IMR-90 (cell line): ENCODE data around the gene CYGB. TPM values are rescaled to one million over a fixed set of nuclear protein-coding genes. Genes with fewer than 3 reads are reported as not detected.

ENCODE experiments used
- ATAC-seq: fragments of 200-7000 bp; cut with Tn5 transposase; 2 replicates; pipeline ENCODE4 v1.9.1; 2020; ENCODE audit warnings: low read depth, mild to moderate bottlenecking, moderate library complexity
- BruUV-seq: library from RNA; stranded (reverse); fragments of 400-500 nt; replicated peaks from 2 replicates; lab custom pipeline; 2021; lab: Mats Ljungman, UMichigan
- CTCF ChIA-PET: fragments of 300-600 bp; formaldehyde crosslinking; extraction: SDS; loops from one replicate; lab custom pipeline; 2021; ENCODE audit warnings: antibody characterized with exemption; lab: Yijun Ruan, JAX
- POLR2A ChIA-PET: fragments of 300-600 bp; sonication (Branson Sonifier 250); formaldehyde crosslinking; loops from one replicate; lab custom pipeline; 2022; ENCODE audit warnings: antibody characterized with exemption; ENCODE audit not compliant: unreplicated experiment; lab: Charles Lee
- DNase-seq: peaks from one replicate; pipeline ENCODE4 v3.0.0; 2013
- H2AFZ ChIP-seq: replicated peaks from 2 replicates; pipeline ENCODE3; 2013; ENCODE audit warnings: low read length, mild to moderate bottlenecking; ENCODE audit not compliant: poor library complexity
- H2AK5ac ChIP-seq: 2 replicates; pipeline ENCODE4 v1.6.1; 2013; ENCODE audit warnings: low read depth, low read length, inconsistent platforms
- H2AK9ac ChIP-seq: replicated peaks from 2 replicates; pipeline ENCODE3; 2013; ENCODE audit warnings: mild to moderate bottlenecking, low read depth, low read length, moderate library complexity; ENCODE audit not compliant: poor library complexity
- H2BK120ac ChIP-seq: 2 replicates; pipeline ENCODE4 v1.6.1; 2013; ENCODE audit warnings: low read depth, low read length, inconsistent platforms
- H2BK15ac ChIP-seq: 3 replicates; pipeline ENCODE4 v1.6.1; 2013; ENCODE audit warnings: low read depth, low read length, inconsistent platforms
- H2BK20ac ChIP-seq: 2 replicates; pipeline ENCODE4 v1.6.1; 2013; ENCODE audit warnings: low read depth, mild to moderate bottlenecking, inconsistent platforms, low read length, moderate library complexity
- H2BK5ac ChIP-seq: 2 replicates; pipeline ENCODE4 v1.6.1; 2013; ENCODE audit warnings: mild to moderate bottlenecking, low read depth, low read length, inconsistent platforms; ENCODE audit not compliant: poor library complexity, severe bottlenecking
- H3K14ac ChIP-seq: replicated peaks from 2 replicates; pipeline ENCODE4 v1.6.1; 2013; ENCODE audit warnings: low read depth, low read length, inconsistent platforms
- H3K18ac ChIP-seq: 2 replicates; pipeline ENCODE4 v1.6.1; 2013; ENCODE audit warnings: low read depth, low read length, control low read depth
- H3K23ac ChIP-seq: 2 replicates; pipeline ENCODE4 v1.6.1; 2013; ENCODE audit warnings: low read depth, low read length, inconsistent platforms
- H3K27ac ChIP-seq: 2 replicates; pipeline ENCODE4 v1.5.1; 2013; ENCODE audit warnings: mild to moderate bottlenecking, control low read depth, low read length; ENCODE audit not compliant: insufficient read depth
- H3K27me3 ChIP-seq: 2 replicates; pipeline ENCODE4 v1.6.1; 2013; ENCODE audit warnings: low read length; ENCODE audit not compliant: control insufficient read depth, insufficient read depth
- H3K36me3 ChIP-seq: 2 replicates; pipeline ENCODE4 v1.6.1; 2013; ENCODE audit warnings: low read length, mixed read lengths; ENCODE audit not compliant: control insufficient read depth, insufficient read depth
- H3K4ac ChIP-seq: 2 replicates; pipeline ENCODE4 v1.6.1; 2013; ENCODE audit warnings: low read depth, low read length, inconsistent platforms
- H3K4me1 ChIP-seq: 2 replicates; pipeline ENCODE4 v1.6.1; 2013; ENCODE audit warnings: low read length, mixed read lengths; ENCODE audit not compliant: control insufficient read depth, insufficient read depth
- H3K4me2 ChIP-seq: 2 replicates; pipeline ENCODE4 v1.6.1; 2013; ENCODE audit warnings: low read depth, mild to moderate bottlenecking, control low read depth, low read length, moderate library complexity
- H3K4me3 ChIP-seq: 2 replicates; pipeline ENCODE4 v1.5.1; 2013; ENCODE audit warnings: low read depth, mild to moderate bottlenecking, control low read depth, low read length, moderate library complexity; ENCODE audit not compliant: insufficient read depth
- H3K56ac ChIP-seq: 2 replicates; pipeline ENCODE4 v1.6.1; 2013; ENCODE audit warnings: low read length, inconsistent platforms; ENCODE audit not compliant: insufficient read depth; ENCODE audit errors: extremely low read depth
- H3K79me1 ChIP-seq, 2 experiments: 2 replicates each; pipeline ENCODE4 v1.6.1; 2013; ENCODE audit warnings: low read length in 2 of 2, inconsistent platforms in 1 of 2, low read depth in 1 of 2
- H3K9ac ChIP-seq: 2 replicates; pipeline ENCODE4 v1.6.1; 2013; ENCODE audit warnings: low read depth, low read length, control low read depth
- H3K9me1 ChIP-seq: 2 replicates; pipeline ENCODE4 v1.6.1; 2013; ENCODE audit warnings: low read length, inconsistent platforms; ENCODE audit not compliant: insufficient read depth
- H3K9me3 ChIP-seq: 2 replicates; pipeline ENCODE4 v1.6.1; 2013; ENCODE audit warnings: low read length; ENCODE audit not compliant: control insufficient read depth, insufficient read depth
- H4K20me1 ChIP-seq: 2 replicates; pipeline ENCODE4 v1.6.1; 2013; ENCODE audit warnings: low read length, inconsistent platforms; ENCODE audit not compliant: insufficient read depth
- H4K5ac ChIP-seq: 2 replicates; pipeline ENCODE4 v1.6.1; 2013; ENCODE audit warnings: mild to moderate bottlenecking, low read depth, low read length, control low read depth
- H4K8ac ChIP-seq, 2 experiments: 2 replicates each; pipeline ENCODE4 v1.6.1; 2013; ENCODE audit warnings: low read depth in 2 of 2, low read length in 2 of 2, control low read depth in 1 of 2, inconsistent platforms in 1 of 2
- H4K91ac ChIP-seq: 2 replicates; pipeline ENCODE4 v1.6.1; 2013; ENCODE audit warnings: low read depth, low read length, inconsistent platforms; ENCODE audit not compliant: insufficient read depth
- MAFK ChIP-seq: IDR thresholded peaks from 2 replicates; pipeline ENCODE4 v1.6.1; 2012; ENCODE audit warnings: low read depth, low read length, improper control_type of control experiment
- MXI1 ChIP-seq: IDR thresholded peaks from 2 replicates; pipeline ENCODE4 v1.6.1; 2012; ENCODE audit warnings: low read depth, mild to moderate bottlenecking, low read length, moderate library complexity, borderline replicate concordance
- POLR2A ChIP-seq: IDR thresholded peaks from 2 replicates; pipeline ENCODE4 v1.6.1; 2012; ENCODE audit warnings: mild to moderate bottlenecking, low read depth, low read length
- RAD21 ChIP-seq: IDR thresholded peaks from 2 replicates; pipeline ENCODE4 v1.6.1; 2012; ENCODE audit warnings: low read length, improper control_type of control experiment
- RCOR1 ChIP-seq: IDR thresholded peaks from 2 replicates; pipeline ENCODE4 v1.6.1; 2012; ENCODE audit warnings: mild to moderate bottlenecking, low read length, improper control_type of control experiment; ENCODE audit not compliant: insufficient replicate concordance
- RFX5 ChIP-seq: IDR thresholded peaks from 2 replicates; pipeline ENCODE4 v1.8.0; 2012; ENCODE audit warnings: low read depth, mild to moderate bottlenecking, low read length, moderate library complexity
- WGBS, 2 experiments: methylation state at CpG; one replicate each; pipeline versions ENCODE4 v1.1.5 to v1.1.7; 2013; ENCODE audit warnings: missing lambda C conversion rate in 2 of 2; ENCODE audit not compliant: insufficient read length in 1 of 2; ENCODE audit errors: extremely low coverage in 2 of 2; 5-methylcytosine and 5-hydroxymethylcytosine counted together
- dilution Hi-C: fragments of 300-500 bp; cut with HindIII; formaldehyde crosslinking; loops from one replicate; pipeline ENCODE4 v1.14.3; 2018; ENCODE audit warnings: low sequenced_read_pairs; ENCODE audit not compliant: unreplicated experiment
- in situ Hi-C: fragments of 300-500 bp; cut with MboI; formaldehyde crosslinking; loops from 3 replicates; pipeline ENCODE4 v1.14.3; 2019; ENCODE audit warnings: low sequenced_read_pairs, inconsistent platforms, mixed read lengths
- intact Hi-C: fragments of 100-400 bp; cut with micrococcal nuclease; formaldehyde crosslinking; loops from 2 replicates; pipeline ENCODE4 v1.10.0; 2022
- polyA plus RNA-seq, 3 experiments: library from polyadenylated mRNA; depleted of rRNA; stranded (reverse); fragments of >200 nt; gene quantifications; 2 replicates each; pipeline ENCODE4 v1.2.3, GENCODE V29; 2012; ENCODE audit warnings: low replicate concordance in 1 of 3
- total RNA-seq: library from RNA; depleted of rRNA; stranded (reverse); fragments of >200 nt; gene quantifications from 2 replicates; pipeline ENCODE4 v1.2.3, GENCODE V29; 2012
- TF ChIP-seq, protein P1 (sequence below): fragments of 150-350 bp; IDR thresholded peaks from 2 replicates; pipeline ENCODE4 v1.6.1; 2017; ENCODE audit warnings: mild to moderate bottlenecking, antibody characterized with exemption, low read length, low read depth
- TF ChIP-seq, protein P2 (sequence below): conservative IDR thresholded peaks from 2 replicates; pipeline ENCODE4 v1.5.1; 2012; ENCODE audit warnings: mild to moderate bottlenecking, low read depth, low read length, improper control_type of control experiment

Gene CYGB
- total and polyA plus RNA-seq, 2 of the 4 experiments (the other 2 are of a cell fraction): 1.3 to 2.9 TPM

DNA sequence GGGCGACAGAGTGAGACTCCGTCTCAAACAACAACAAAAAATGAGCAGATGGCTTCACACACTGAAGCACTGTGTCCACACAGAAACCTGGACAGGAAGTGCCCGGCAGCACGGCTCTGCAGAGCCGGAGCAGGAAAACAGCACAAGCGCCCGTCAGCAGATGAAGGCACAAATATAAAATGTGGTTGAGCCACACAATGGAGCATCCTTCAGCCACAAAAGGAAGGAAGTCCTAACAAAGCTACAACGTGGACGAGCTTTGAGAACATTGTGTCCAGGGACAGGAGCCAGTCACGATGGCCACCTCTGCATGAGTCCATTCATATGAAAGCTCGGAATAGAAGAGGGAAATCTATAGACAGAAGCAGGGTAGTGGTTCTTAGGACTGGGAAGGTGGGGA lies 51.9 kb downstream of the CYGB start:
- POLR2A ChIA-PET: no interaction called here
- H3K9ac ChIP-seq: no peak overlapping the region
- H3K27ac ChIP-seq: no peak overlapping the region
- DNase-seq (no peak), ATAC-seq (no peak)
- peaks cover 4% of the 10 kb centered on the region for H3K4me1 ChIP-seq
- in situ Hi-C loops: no loop called here
- H3K23ac ChIP-seq: peak overlapping the region; percentile 66; the same call in 1 of the 2 replicates
- no peak overlapping the region for H4K8ac ChIP-seq
- no peaks in the 10 kb centered on the region for H3K36me3 ChIP-seq
- H4K20me1 ChIP-seq: no peaks in the 10 kb centered on the region
- TF ChIP-seq RAD21 (no peak), MAFK (no peak), MXI1 (no peak), POLR2A (no peak), RCOR1 (no peak), RFX5 (no peak)
- TF ChIP-seq, protein P1, sequence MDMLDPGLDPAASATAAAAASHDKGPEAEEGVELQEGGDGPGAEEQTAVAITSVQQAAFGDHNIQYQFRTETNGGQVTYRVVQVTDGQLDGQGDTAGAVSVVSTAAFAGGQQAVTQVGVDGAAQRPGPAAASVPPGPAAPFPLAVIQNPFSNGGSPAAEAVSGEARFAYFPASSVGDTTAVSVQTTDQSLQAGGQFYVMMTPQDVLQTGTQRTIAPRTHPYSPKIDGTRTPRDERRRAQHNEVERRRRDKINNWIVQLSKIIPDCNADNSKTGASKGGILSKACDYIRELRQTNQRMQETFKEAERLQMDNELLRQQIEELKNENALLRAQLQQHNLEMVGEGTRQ: no peak
- TF ChIP-seq, protein P2, sequence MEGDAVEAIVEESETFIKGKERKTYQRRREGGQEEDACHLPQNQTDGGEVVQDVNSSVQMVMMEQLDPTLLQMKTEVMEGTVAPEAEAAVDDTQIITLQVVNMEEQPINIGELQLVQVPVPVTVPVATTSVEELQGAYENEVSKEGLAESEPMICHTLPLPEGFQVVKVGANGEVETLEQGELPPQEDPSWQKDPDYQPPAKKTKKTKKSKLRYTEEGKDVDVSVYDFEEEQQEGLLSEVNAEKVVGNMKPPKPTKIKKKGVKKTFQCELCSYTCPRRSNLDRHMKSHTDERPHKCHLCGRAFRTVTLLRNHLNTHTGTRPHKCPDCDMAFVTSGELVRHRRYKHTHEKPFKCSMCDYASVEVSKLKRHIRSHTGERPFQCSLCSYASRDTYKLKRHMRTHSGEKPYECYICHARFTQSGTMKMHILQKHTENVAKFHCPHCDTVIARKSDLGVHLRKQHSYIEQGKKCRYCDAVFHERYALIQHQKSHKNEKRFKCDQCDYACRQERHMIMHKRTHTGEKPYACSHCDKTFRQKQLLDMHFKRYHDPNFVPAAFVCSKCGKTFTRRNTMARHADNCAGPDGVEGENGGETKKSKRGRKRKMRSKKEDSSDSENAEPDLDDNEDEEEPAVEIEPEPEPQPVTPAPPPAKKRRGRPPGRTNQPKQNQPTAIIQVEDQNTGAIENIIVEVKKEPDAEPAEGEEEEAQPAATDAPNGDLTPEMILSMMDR: no peak
- H2BK120ac ChIP-seq: no peak overlapping the region
- intact Hi-C loops: no loop called here
- H3K9me3 ChIP-seq: no peaks in the 10 kb centered on the region
- peak overlapping the region; percentile 87; the same call in 1 of the 2 replicates for H2AK5ac ChIP-seq
- H3K4me3 ChIP-seq: no peak overlapping the region
- H3K9me1 ChIP-seq: no peaks in the 10 kb centered on the region
- WGBS, 2 experiments: 66% methylated on average over 7 of the region's 11 CpGs; no CpG with 5 or more reads in 1 of the 2 experiments
- H3K4me2 ChIP-seq: no peak overlapping the region
- no peak overlapping the region for H2BK15ac ChIP-seq
- H3K56ac ChIP-seq: no peak overlapping the region
- peak overlapping the region; percentile 63 for H2AFZ ChIP-seq
- H3K27me3 ChIP-seq: no peaks in the 10 kb centered on the region
- H4K91ac ChIP-seq: no peak overlapping the region
- H2BK5ac ChIP-seq: no peak overlapping the region
- H3K4ac ChIP-seq: no peak overlapping the region; the same call in 1 of the 2 replicates
- no peak overlapping the region for H3K18ac ChIP-seq
- BruUV-seq: no TSS peak
- no peak overlapping the region for H4K5ac ChIP-seq
- dilution Hi-C loops: no loop called here
- H3K14ac ChIP-seq: no peak overlapping the region
- no peak overlapping the region for H2AK9ac ChIP-seq
- CTCF ChIA-PET: no interaction called here
- no peak overlapping the region for H2BK20ac ChIP-seq
- H3K79me1 ChIP-seq: no peaks in the 10 kb centered on the region; a peak in 1 of 4 replicates
